Hematopoietic multipotent progenitor cell (in vitro differentiated cells): Measurements from ENCODE around the gene VAMP8. TPM values are rescaled to one million over a fixed set of nuclear protein-coding genes. Genes with fewer than 3 reads are reported as not detected.
"Not testable (repeated sequence)": the region's sequence is repeated elsewhere in the genome, so short reads cannot be mapped to it uniquely, and the experiment has no call there.

ENCODE experiments used
- DNase-seq, 3 donors: peaks; one replicate each; pipeline ENCODE4 v3.0.0-alpha.2; 2011 to 2015; ENCODE audit warnings: low read depth in 2 of 3, low spot score in 2 of 3
- total RNA-seq: library from RNA; depleted of rRNA; stranded (reverse); fragments of >200 nt; gene quantifications from one replicate; pipeline ENCODE4 v1.2.3, GENCODE V29; 2012

VAMP8 gene
- 96.1 TPM for total RNA-seq

- peak in 1 of 3 donors; percentile 34 for DNase-seq
Observed at GRCh38 chr2:85577386-85578242, at the start of gene VAMP8. TSS of gene VAMP8 (plus strand) at chr2:85577586. CDS start at chr2:85577647, 61 bp downstream.

GRCh38 chr2:85527787-85528186 is 49.6 kb upstream of the VAMP8 start:
- DNase-seq, result no peak

- DNase-seq, result no peak
Observed at GRCh38 chr2:85528355-85528754, 49.0 kb upstream of the VAMP8 start.

GRCh38 chr2:85529809-85530208 is 47.6 kb upstream of the VAMP8 start:
- no peak for DNase-seq

GRCh38 chr2:85531589-85531988 is 45.8 kb upstream of the VAMP8 start:
- no peak for DNase-seq

GRCh38 chr2:85534099-85534498 is 43.3 kb upstream of the VAMP8 start:
- DNase-seq, result no peak

GRCh38 chr2:85534881-85535280 is 42.5 kb upstream of the VAMP8 start:
- no peak for DNase-seq

- no peak for DNase-seq
Observed at GRCh38 chr2:85536479-85536878, 40.9 kb upstream of the VAMP8 start.

- DNase-seq, result peak in 1 of 3 donors; percentile 38
Observed at GRCh38 chr2:85537600-85538506, 39.5 kb upstream of the VAMP8 start.

- DNase-seq, result peak; percentile 78 to 95 (median 94)
Observed at GRCh38 chr2:85538507-85539360, 38.7 kb upstream of the VAMP8 start, which contains the start of gene MAT2A. TSS of gene MAT2A (plus strand) at chr2:85539168. CDS start at chr2:85539288, 120 bp downstream.

- peak; percentile 49 to 80 (median 77) for DNase-seq
Observed at GRCh38 chr2:85539361-85540132, 37.8 kb upstream of the VAMP8 start.

- DNase-seq, result no peak
Observed at GRCh38 chr2:85540133-85540648, 37.2 kb upstream of the VAMP8 start.

GRCh38 chr2:85541262-85541661 is 36.1 kb upstream of the VAMP8 start:
- no peak for DNase-seq

GRCh38 chr2:85541753-85542457 is 35.5 kb upstream of the VAMP8 start:
- DNase-seq, result no peak

GRCh38 chr2:85542777-85543176 is 34.6 kb upstream of the VAMP8 start:
- DNase-seq, result no peak

- not testable (repeated sequence) for DNase-seq
Observed at GRCh38 chr2:85544254-85544691, 33.1 kb upstream of the VAMP8 start.

GRCh38 chr2:85544915-85545779 is 32.2 kb upstream of the VAMP8 start:
- DNase-seq, result not testable (repeated sequence)

GRCh38 chr2:85545780-85546240 is 31.6 kb upstream of the VAMP8 start:
- DNase-seq, result no peak
